GM21786 (cell line): ENCODE data around the gene COL1A1.

ENCODE experiments used
- ATAC-seq: cut with Tn5 transposase; IDR thresholded peaks from one replicate; pipeline ENCODE4 v1.9.1; 2021; ENCODE audit not compliant: unreplicated experiment

The COL1A1 gene

DNA sequence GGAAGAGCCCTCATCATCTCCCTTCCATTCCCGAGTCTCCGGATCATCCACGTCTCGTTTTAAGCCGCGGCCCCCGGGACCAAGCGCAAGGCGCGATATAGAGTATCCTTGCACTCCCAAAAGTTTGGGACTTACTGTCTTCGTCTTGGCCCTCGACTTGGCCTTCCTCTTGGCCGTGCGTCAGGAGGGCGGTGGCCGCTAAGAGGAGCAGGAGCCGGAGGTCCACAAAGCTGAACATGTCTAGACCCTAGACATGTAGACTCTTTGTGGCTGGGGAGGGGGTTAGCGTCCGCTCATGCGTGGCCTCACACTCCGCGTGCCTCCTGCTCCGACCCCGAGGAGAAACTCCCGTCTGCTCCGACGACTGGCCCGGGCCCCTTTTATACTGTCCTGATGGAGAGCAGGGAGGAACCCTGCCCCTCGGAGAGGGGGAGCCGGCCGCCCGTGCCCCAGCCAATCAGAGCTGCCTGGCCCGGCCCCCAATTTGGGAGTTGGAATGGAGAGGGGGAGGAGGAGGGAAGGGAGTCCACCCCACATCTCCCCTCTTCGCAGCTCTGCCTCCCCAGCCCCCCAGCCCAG lies at the start of gene COL1A1:
Gene COL1A1, minus strand, starts transcription at position 356 of the 579 bp plus-strand sequence. Its CDS starts 118 bp downstream, at position 238.
- ATAC-seq: no peak

DNA sequence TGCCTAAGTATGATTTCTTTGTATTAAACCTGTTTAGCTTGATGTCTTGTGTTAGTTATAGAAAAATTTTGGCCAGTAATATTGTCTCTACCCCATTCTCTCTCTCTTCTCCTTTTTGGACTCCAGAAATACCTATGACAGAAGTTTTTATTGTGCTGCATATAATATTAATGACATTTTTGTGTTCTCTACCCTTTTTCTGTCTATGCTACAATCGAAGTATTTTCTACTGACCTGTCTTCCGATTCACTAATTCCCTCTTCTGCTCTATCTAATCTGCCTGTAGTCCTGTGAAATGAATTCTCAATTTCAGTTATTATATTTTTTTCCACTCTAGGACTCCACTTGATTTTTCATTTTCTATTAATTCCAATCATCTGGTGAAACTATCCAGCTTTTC lies 46.8 kb upstream of the COL1A1 start:
- ATAC-seq: no peak

- no peak for ATAC-seq
Measured at GRCh38 chr17:50244771-50245170, 43.3 kb upstream of the COL1A1 start.

DNA sequence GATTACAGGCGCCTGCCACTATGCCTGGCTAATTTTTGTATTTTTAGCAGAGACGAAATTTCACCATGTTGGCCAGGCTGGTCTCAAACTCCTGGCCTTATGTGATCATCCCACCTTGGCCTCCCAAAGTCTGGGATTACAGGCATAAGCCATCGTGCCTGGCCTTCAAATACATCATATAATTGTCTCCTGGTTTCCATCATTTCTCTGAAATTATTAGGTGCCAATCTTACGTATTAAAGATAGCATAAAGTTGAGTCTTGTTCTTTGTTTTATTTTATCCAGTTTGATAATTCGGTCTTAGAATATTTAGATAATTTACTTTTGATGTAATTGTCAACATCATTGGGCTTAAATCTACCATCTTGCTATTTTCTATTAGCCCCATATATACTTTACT lies 40.0 kb upstream of the COL1A1 start:
- ATAC-seq: no peak

- no peak for ATAC-seq
Measured at GRCh38 chr17:50240851-50241250, 39.4 kb upstream of the COL1A1 start.

GRCh38 chr17:50239937-50240336 lies 38.5 kb upstream of the COL1A1 start:
- ATAC-seq: no peak

GRCh38 chr17:50238601-50239280 lies 37.3 kb upstream of the COL1A1 start:
- ATAC-seq: no peak

- ATAC-seq: no peak
Measured at GRCh38 chr17:50237901-50238300, 36.5 kb upstream of the COL1A1 start.

GRCh38 chr17:50234581-50234980 lies 33.1 kb upstream of the COL1A1 start:
- ATAC-seq: no peak

DNA sequence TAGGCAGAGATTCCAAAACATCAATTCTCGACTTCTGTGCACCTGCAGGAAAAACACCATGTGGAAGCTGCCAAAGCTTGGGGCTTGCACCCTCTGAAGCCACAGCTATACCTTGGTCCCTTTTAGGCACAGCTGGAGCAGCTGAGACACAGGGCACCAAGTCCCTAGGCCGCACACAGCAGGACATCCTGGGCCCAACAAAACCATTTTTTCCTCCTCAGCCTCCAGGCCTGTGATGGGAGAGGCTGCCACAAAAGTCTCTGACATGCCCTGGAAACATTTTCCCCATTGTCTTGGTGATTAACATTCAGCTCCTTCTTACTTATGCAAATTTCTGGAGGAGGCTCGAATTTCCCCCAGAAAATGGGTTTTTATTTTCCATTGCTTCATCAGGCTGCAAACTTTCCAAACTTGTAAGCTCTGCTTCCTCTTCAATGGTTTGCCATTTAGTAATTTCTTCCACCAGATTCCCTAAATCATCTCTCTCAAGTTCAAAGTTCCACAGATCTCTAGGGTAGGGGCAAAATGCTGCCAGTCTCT lies 24.3 kb upstream of the COL1A1 start:
- ATAC-seq: no peak

GRCh38 chr17:50222922-50223321 lies 21.5 kb upstream of the COL1A1 start:
- no peak for ATAC-seq

GRCh38 chr17:50221864-50222545 lies 20.6 kb upstream of the COL1A1 start:
- no peak for ATAC-seq

DNA sequence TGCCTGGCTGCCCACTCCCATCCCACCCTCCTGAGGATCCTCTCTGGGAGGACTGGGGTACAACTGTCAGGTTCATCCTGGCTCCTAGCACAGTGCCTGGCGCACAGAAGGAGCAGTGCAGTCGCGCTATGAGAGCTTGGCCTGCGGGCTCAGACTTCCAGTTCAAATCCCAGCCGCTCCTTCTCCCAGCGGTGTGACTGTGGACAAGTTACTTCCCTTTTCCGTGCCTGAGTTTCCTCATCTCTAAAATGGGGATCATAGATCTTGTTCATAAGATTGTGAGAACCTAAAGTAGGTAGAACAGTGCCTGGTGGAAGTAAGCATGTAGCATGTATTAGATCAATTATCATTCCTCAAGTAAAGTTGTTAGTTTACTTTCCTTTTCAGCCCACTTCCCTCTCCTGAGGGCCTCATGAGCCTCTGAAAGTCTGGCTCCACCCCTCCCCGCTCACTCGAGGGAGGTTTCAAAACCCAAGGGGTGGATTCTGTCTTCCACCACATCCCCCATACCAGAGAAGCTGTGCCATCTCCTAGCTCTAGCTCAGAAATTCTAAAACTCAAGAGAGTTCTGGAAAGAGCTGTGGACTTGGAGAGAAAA lies 19.9 kb upstream of the COL1A1 start:
- no peak for ATAC-seq

DNA sequence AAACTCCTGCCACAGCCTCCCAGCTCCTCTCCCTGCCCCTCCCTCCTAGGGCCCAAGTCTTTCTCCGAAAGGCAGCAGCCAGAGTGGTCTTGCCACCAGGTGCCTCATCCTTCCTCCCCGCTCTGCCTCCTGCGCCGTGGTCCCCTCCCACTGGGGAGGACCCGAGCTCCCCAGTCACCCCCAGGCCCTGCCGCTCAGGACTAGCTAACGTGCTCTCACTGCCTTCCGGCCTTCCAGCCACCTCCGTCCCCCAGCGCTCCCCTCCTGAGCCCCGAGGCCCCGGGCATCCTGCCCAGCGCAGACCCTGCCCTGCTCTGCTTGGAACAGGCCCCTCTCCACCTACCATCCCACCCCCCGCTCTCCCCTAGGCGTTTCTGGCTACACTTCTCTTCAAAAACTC lies 19.4 kb upstream of the COL1A1 start:
- ATAC-seq: no peak

GRCh38 chr17:50219939-50220465 lies 18.6 kb upstream of the COL1A1 start:
- ATAC-seq: no peak

GRCh38 chr17:50219342-50219741 lies 17.9 kb upstream of the COL1A1 start:
- ATAC-seq: no peak

DNA sequence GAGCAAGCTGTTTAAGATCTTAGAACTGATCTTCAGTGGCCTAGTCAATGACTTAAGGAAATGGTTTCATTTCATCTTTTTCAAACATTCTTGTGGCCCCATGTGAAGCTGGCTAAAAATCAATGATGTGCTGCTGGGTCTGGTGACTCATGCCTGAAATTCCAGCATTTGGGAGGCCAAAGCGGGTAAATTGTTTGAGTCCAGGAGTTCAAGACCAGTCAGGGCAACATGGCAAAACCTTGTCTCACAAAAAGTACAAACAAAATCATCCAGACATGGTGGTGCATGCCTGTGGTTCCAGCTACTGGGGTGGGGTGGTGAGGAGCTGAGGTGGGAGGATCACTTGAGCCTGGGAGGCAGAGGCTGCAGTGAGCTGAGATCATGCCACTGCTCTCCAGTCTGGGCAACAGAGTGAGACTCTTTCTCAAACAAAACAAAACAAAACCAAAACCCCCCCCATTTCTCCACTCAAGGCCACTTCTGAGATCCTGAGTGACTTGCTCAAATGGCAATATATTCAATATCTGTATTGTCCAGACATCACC lies 17.4 kb upstream of the COL1A1 start:
- ATAC-seq: no peak

- no peak for ATAC-seq
Measured at GRCh38 chr17:50218071-50218759, 16.8 kb upstream of the COL1A1 start.

DNA sequence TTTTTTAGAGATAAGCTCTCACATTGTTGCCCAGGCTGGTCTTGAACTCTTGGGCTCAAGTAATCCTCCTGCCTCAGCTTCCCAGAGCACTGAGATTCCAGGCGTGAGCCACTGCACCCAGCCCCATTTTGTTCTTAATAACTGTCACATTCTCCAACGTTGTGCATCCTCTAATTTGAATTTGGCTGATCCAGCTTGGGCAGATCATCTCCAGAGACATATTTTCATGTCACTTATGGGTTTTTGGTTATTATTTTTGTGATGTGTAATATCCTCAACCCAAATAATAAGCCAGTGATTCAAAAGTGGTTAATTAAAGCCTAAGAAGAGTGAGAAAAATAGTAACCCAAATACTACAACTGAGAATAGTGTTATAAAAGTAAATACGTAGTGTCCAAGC lies 16.2 kb upstream of the COL1A1 start:
- ATAC-seq: no peak

- no peak for ATAC-seq
Measured at GRCh38 chr17:50214976-50215760, 13.7 kb upstream of the COL1A1 start.
